Mammary epithelial cell (primary cell): Measurements from ENCODE around the gene SCAI.
"Not testable (repeated sequence)": the region's sequence is repeated elsewhere in the genome, so short reads cannot be mapped to it uniquely, and the experiment has no call there.

Source experiments
- CTCF ChIP-seq, 2 donors: IDR thresholded peaks in 1 of 2; conservative IDR thresholded peaks in 1 of 2; 2 replicates each; pipeline ENCODE4 v1.5.1; 2011 to 2012; ENCODE audit warnings: inconsistent platforms in 2 of 2, low read length in 2 of 2, mild to moderate bottlenecking in 2 of 2, control low read depth in 1 of 2, low read depth in 1 of 2; ENCODE audit not compliant: insufficient read depth in 1 of 2; ENCODE audit errors: extremely low read depth in 1 of 2
- EZH2 ChIP-seq: IDR thresholded peaks from 2 replicates; pipeline ENCODE4 v1.6.1; 2012; ENCODE audit warnings: low read length, inconsistent platforms, borderline replicate concordance

GRCh38 chr9:125118696-125119095, 24.6 kb downstream of the SCAI start:
- TF ChIP-seq CTCF (conservative IDR thresholded peaks at IDR 0.05 in 1 of 2, IDR thresholded peaks at IDR 0.05 in 1 of 2; ENCODE audit: extremely low read depth in 1 of 2, insufficient read depth in 1 of 2, low read depth in 1 of 2, low read length in 2 of 2); EZH2: not testable (repeated sequence)
